HepG2 (cell line): ENCODE results near the gene ATP8A2. TPM values are rescaled to one million over a fixed set of nuclear protein-coding genes. Genes with fewer than 3 reads are reported as not detected.

Experiments
- ATAC-seq: fragments of 200-7000 bp; cut with Tn5 transposase; 3 replicates; pipeline ENCODE4 v1.9.1; 2020; ENCODE audit warnings: mild to moderate bottlenecking, moderate library complexity
- BruUV-seq: library from RNA; stranded (reverse); fragments of 400-500 nt; replicated peaks from 2 replicates; lab custom pipeline; 2021; lab: Mats Ljungman, UMichigan
- CTCF ChIA-PET: fragments of 300-600 bp; formaldehyde crosslinking; extraction: SDS; loops from one replicate; lab custom pipeline; 2021; ENCODE audit warnings: low total read pairs, inconsistent platforms, low intra/inter-chr PET ratio; lab: Yijun Ruan, JAX
- POLR2A ChIA-PET: fragments of 350-600 bp; sonication (Branson Sonifier 250); formaldehyde crosslinking; loops from one replicate; lab custom pipeline; 2020; ENCODE audit warnings: antibody characterized with exemption, inconsistent platforms; lab: Yijun Ruan, JAX
- DNase-seq: peaks from one replicate; pipeline ENCODE4 v3.0.0-alpha.2; 2015; ENCODE audit warnings: low spot score
- FAIRE-seq: peaks from 3 replicates; lab custom pipeline; 2011; peaks lifted over from hg19 to GRCh38; lab: Jason Lieb, UNC
- H2AFZ ChIP-seq: one replicate; pipeline ENCODE4 v1.6.1; 2011; ENCODE audit warnings: low read length, inconsistent platforms
- H3K27ac ChIP-seq: fragments of 300-600 bp; 3 replicates; pipeline ENCODE4 v1.8.0; 2011; ENCODE audit warnings: mixed run types, mild to moderate bottlenecking, mixed read lengths, low read length, inconsistent platforms; ENCODE audit not compliant: insufficient read depth; ENCODE audit errors: extremely low read length
- H3K27me3 ChIP-seq, 2 experiments: fragments of 200-600 bp in 1 of 2; 2 replicates in 1 of 2; 3 replicates in 1 of 2; pipeline versions ENCODE4 v1.6.0 to v1.8.0; 2011; ENCODE audit warnings: low read length in 2 of 2, mild to moderate bottlenecking in 2 of 2, moderate library complexity in 2 of 2, inconsistent platforms in 1 of 2; ENCODE audit not compliant: insufficient read depth in 2 of 2, control insufficient read depth in 1 of 2
- H3K36me3 ChIP-seq, 2 experiments: fragments of 200-600 bp in 1 of 2; replicated peaks in 1 of 2; 2 replicates in 1 of 2; 3 replicates in 1 of 2; pipeline versions ENCODE4 v1.5.1 to v1.8.0; 2011; ENCODE audit warnings: low read length in 2 of 2, inconsistent platforms in 1 of 2; ENCODE audit not compliant: insufficient read depth in 2 of 2, control insufficient read depth in 1 of 2
- H3K4me1 ChIP-seq: 2 replicates; pipeline ENCODE4 v1.5.1; 2012; ENCODE audit warnings: low read length, inconsistent platforms; ENCODE audit not compliant: insufficient read depth
- H3K4me2 ChIP-seq: 2 replicates; pipeline ENCODE4 v1.6.0; 2011; ENCODE audit warnings: low read depth, low read length, inconsistent platforms
- H3K4me3 ChIP-seq, 3 experiments: fragments of 200-600 bp in 1 of 3; sonication (generic), shearing (Covaris generic) in 1 of 3; replicated peaks in 1 of 3; 2 replicates each; pipeline ENCODE4 v1.5.1; 2011 to 2016; ENCODE audit warnings: low read length in 3 of 3, inconsistent platforms in 2 of 3, low read depth in 2 of 3, mild to moderate bottlenecking in 2 of 3, control low read depth in 1 of 3, mixed read lengths in 1 of 3; ENCODE audit not compliant: insufficient read depth in 1 of 3
- H3K79me2 ChIP-seq: one replicate; pipeline ENCODE4 v1.6.1; 2011; ENCODE audit warnings: low read length, inconsistent platforms; ENCODE audit not compliant: insufficient read depth
- H3K9ac ChIP-seq: 2 replicates; pipeline ENCODE4 v1.6.0; 2011; ENCODE audit warnings: mild to moderate bottlenecking, low read depth, low read length, inconsistent platforms; ENCODE audit not compliant: insufficient read depth
- H3K9me3 ChIP-seq: 2 replicates; pipeline ENCODE4 v1.5.1; 2012; ENCODE audit warnings: mild to moderate bottlenecking, low read length
- H4K20me1 ChIP-seq: 2 replicates; pipeline ENCODE4 v1.6.0; 2011; ENCODE audit warnings: inconsistent platforms, mild to moderate bottlenecking, low read length, moderate library complexity; ENCODE audit not compliant: insufficient read depth
- ARID5B ChIP-seq: IDR thresholded peaks from 2 replicates; pipeline ENCODE4 v1.4.0; 2020; ENCODE audit warnings: mild to moderate bottlenecking, missing genetic modification reagents
- ATF7 ChIP-seq, 2 experiments: fragments of 450-650 bp in 1 of 2; sonication (generic) in 1 of 2; formaldehyde crosslinking in 1 of 2; IDR thresholded peaks; 2 replicates each; pipeline versions ENCODE4 v1.4.0 to v1.6.1; 2016 to 2020; ENCODE audit warnings: antibody characterized with exemption in 1 of 2, mild to moderate bottlenecking in 1 of 2, missing genetic modification reagents in 1 of 2
- CBX2 ChIP-seq, 2 experiments: fragments of 200-600 bp in 1 of 2; sonication (generic); formaldehyde crosslinking in 1 of 2; IDR thresholded peaks; 2 replicates each; pipeline versions ENCODE4 v1.7.0 to v1.8.1; 2018 to 2022; ENCODE audit warnings: low read depth in 2 of 2, low read length in 1 of 2, mild to moderate bottlenecking in 1 of 2, missing genetic modification reagents in 1 of 2
- NCOA1 ChIP-seq: sonication (generic); formaldehyde crosslinking; IDR thresholded peaks from 2 replicates; pipeline ENCODE4 v1.9.0; 2021; ENCODE audit warnings: missing genetic modification reagents
- THAP7 ChIP-seq: sonication (generic); formaldehyde crosslinking; IDR thresholded peaks from 2 replicates; pipeline ENCODE4 v1.8.1; 2023; ENCODE audit warnings: mild to moderate bottlenecking, missing genetic modification reagents
- ZNF343 ChIP-seq: sonication (generic); formaldehyde crosslinking; IDR thresholded peaks from 2 replicates; pipeline ENCODE4 v1.4.0; 2020; ENCODE audit warnings: mild to moderate bottlenecking, missing genetic modification reagents
- WGBS: methylation state at CpG from one replicate; pipeline ENCODE4 v1.1.6; 2017; ENCODE audit warnings: low lambda C conversion rate; 5-methylcytosine and 5-hydroxymethylcytosine counted together
- in situ Hi-C: cut with HindIII; loops from 2 replicates; pipeline ENCODE4 v1.10.0; 2017; ENCODE audit warnings: low pct_unique_long_range_greater_than_20kb; ENCODE audit not compliant: extremely low pct_ligation_motif_present
- intact Hi-C: fragments of 100-400 bp; cut with micrococcal nuclease; formaldehyde crosslinking; loops from one replicate; pipeline ENCODE4 v1.10.0; 2022; ENCODE audit not compliant: unreplicated experiment
- polyA plus RNA-seq, 8 experiments: library from polyadenylated mRNA; depleted of rRNA in 3 of 8; stranded (reverse) in 7 of 8; unstranded in 1 of 8; fragments of >200 nt; fragmentation: Illumina TruSeq in 4 of 8; extraction: Trizol in 4 of 8; gene quantifications; 2 replicates each; pipeline versions ENCODE4 v1.2.1 to v1.2.3, GENCODE V29; 2011 to 2016; ENCODE audit warnings: low read depth in 4 of 8, missing spikeins in 1 of 8, mixed read lengths in 1 of 8; ENCODE audit not compliant: insufficient read depth in 1 of 8
- total RNA-seq, 5 experiments: library from RNA; depleted of rRNA; stranded (reverse); fragments of >200 nt; fragmentation: Illumina TruSeq; extraction: Trizol; gene quantifications; 2 replicates each; pipeline ENCODE4 v1.2.3, GENCODE V29; 2016; ENCODE audit warnings: low read depth in 1 of 5

Gene ATP8A2
- total and polyA plus RNA-seq, 2 of the 13 experiments (the other 11 are each of a cell fraction or from before 2014, with no cell fraction given) = 0.09 TPM; not detected in 1

GRCh38 chr13:26061256-26061655 lies 689.5 kb downstream of the ATP8A2 start:
- TF ChIP-seq THAP7 (CRISPR knock-in tag) (no peak), NCOA1 (no peak), ZNF343 (no peak), ARID5B (CRISPR knock-in tag) (no peak), CBX2 (IDR thresholded peaks at IDR 0.05; ENCODE audit: low read depth, low read length) (no peak), CBX2 (CRISPR knock-in tag; IDR thresholded peaks at IDR 0.05; ENCODE audit: low read depth) (no peak), ATF7 (IDR thresholded peaks at IDR 0.05) (no peak), ATF7 (CRISPR knock-in tag; IDR thresholded peaks at IDR 0.05) (no peak)
- in situ Hi-C loops = loop anchor here (5.0 kb wide), 1 partner anchor 489 kb away; no protein-coding TSS in a partner anchor
- intact Hi-C loops = no loop called here
- no peak overlapping the region for H3K27ac ChIP-seq
- H2AFZ ChIP-seq = no peak overlapping the region
- H3K9ac ChIP-seq = no peak overlapping the region
- H3K9me3 ChIP-seq = no peaks in the 10 kb centered on the region
- H3K79me2 ChIP-seq = no peaks in the 10 kb centered on the region
- no peak overlapping the region for H3K4me2 ChIP-seq
- H4K20me1 ChIP-seq = no peaks in the 10 kb centered on the region
- no TSS peak for BruUV-seq
- H3K4me3 ChIP-seq = no peak overlapping the region
- WGBS = 7% methylated on average over 5 of the region's 5 CpGs
- FAIRE-seq (no peak), DNase-seq (no peak), ATAC-seq (no peak)
- H3K4me1 ChIP-seq = no peaks in the 10 kb centered on the region
- CTCF ChIA-PET = no interaction called here
- POLR2A ChIA-PET = no interaction called here
- peaks cover 0 to 14% of the 10 kb centered on the region in 2 experiments; a peak in 1 of 5 replicates for H3K27me3 ChIP-seq
- H3K36me3 ChIP-seq = no peaks in the 10 kb centered on the region
